Measurements from ENCODE around the gene LMAN1. TPM values are rescaled to one million over a fixed set of nuclear protein-coding genes. Genes with fewer than 3 reads are reported as not detected.

The LMAN1 gene
- total and polyA plus RNA-seq, 2 of the 13 experiments (the other 11 are each of a cell fraction or from before 2014, with no cell fraction given), result 127 to 131 TPM

DNA sequence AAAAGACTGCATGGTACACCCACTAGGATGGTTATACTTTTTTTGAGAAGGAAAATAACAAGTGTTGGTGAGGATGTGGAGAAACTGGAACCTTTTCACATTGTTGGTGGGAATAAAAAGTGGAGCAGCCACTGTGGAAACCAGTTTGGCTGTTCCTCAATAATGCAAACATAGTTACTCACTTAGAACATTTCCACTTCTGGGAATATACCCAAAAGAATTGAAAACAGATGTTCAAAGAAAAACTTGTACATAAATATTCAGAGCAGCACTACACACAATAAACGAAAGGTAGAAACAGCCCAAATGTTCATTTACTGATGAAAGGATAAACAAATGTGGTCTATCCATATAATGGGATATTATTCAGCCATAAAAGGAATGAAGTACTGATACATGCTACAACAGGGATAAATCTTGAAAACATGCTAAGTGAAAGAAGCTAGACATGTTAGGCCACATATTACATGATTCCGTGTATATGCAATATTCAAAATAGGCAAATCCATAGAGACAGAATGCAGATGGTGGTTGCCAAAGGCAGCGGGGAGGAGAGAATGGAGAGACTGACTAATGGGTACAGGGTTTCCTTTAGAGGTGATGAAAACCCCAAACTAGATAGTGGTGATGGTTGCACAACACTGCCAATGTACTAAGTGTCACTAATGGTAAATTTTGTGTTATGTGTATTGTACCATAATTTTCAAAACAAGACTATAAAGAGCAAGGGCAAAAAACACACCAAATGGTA, 20.9 kb upstream of the LMAN1 start (continued):
- no peak for TF ChIP-seq ZNF800 (CRISPR knock-in tag; IDR thresholded peaks at IDR 0.05)

DNA sequence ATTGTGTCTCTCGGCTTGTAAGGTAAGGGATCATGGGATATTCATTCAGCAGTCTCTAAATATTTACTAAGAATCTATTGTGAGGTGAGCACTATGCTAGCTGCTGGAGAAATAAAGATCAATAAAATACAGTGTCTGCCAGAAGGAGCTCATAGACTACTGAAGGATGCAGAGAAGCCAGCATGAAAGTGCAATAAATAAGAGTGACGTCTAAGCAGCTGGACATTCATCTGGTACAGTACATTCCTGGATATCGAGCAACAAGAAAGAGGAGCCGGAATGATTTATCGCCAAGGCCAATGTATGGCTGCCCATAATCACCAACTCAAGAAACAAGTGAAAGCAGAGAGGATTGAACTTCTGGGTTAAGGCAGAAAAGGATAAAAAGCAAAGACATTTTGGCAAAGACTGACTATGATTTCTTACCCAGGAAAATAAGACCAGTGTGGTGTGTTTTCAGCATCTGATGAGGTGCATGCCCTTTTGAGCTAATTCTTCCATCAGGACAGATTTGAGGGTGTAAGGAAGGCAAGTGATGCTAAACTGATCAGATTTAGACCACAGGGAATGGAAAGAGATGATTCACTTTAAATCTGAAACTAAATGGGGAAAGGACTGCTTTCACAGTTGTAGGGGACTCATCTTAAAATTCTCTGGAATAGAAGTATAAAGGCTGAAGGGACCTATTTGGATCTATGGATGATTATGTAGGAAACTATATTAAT, 18.7 kb upstream of the LMAN1 start:
- Histone ChIP-seq H3K79me2 (ENCODE audit: insufficient read depth, low read length) (no peaks in the 10 kb centered on the region), H2AFZ (ENCODE audit: low read length) (no peak overlapping the region), H3K27me3 (ENCODE audit: control insufficient read depth in 1 of 2, insufficient read depth in 2 of 2, low read length in 2 of 2) (peaks cover 0 to 6% of the 10 kb centered on the region in 2 experiments; a peak in 2 of 5 replicates), H3K4me2 (ENCODE audit: low read depth, low read length) (no peak overlapping the region), H3K36me3 (replicated peaks in 1 of 2; ENCODE audit: control insufficient read depth in 1 of 2, insufficient read depth in 2 of 2, low read length in 2 of 2) (no peaks in the 10 kb centered on the region), H3K9ac (ENCODE audit: insufficient read depth, low read depth, low read length) (no peak overlapping the region), H3K9me3 (ENCODE audit: low read length) (no peaks in the 10 kb centered on the region), H4K20me1 (ENCODE audit: insufficient read depth, low read length) (no peaks in the 10 kb centered on the region), H3K4me1 (ENCODE audit: insufficient read depth, low read length) (no peaks in the 10 kb centered on the region), H3K4me3 (replicated peaks in 1 of 3; ENCODE audit: insufficient read depth in 1 of 3, low read depth in 2 of 3, low read length in 3 of 3) (no peak overlapping the region), H3K27ac (ENCODE audit: extremely low read length, insufficient read depth, low read length) (no peak overlapping the region)
- WGBS (ENCODE audit: low lambda C conversion rate), result 42% methylated on average over 5 of the region's 5 CpGs
- no peak for ATAC-seq
- no peak for DNase-seq (ENCODE audit: low spot score)
- no TSS peak for BruUV-seq (replicated peaks)
- CTCF ChIA-PET (ENCODE audit: low intra/inter-chr PET ratio, low total read pairs), result no interaction called here
- POLR2A ChIA-PET, result no interaction called here
- TF ChIP-seq ZNF547 (CRISPR knock-in tag; IDR thresholded peaks at IDR 0.05), result no peak
- no peak for TF ChIP-seq KLF9 (CRISPR knock-in tag; IDR thresholded peaks at IDR 0.05; ENCODE audit: low read depth)
- TF ChIP-seq HOXA3 (CRISPR knock-in tag; IDR thresholded peaks at IDR 0.05), result no peak
- no peak for TF ChIP-seq ASH2L (IDR thresholded peaks at IDR 0.05; ENCODE audit: insufficient read length, low read depth, low read length)
- TF ChIP-seq BCL3 (CRISPR knock-in tag; IDR thresholded peaks at IDR 0.05), result no peak
- TF ChIP-seq ZNF329 (CRISPR knock-in tag; IDR thresholded peaks at IDR 0.05; ENCODE audit: low read depth), result no peak
- TF ChIP-seq ETV6 (CRISPR knock-in tag; conservative IDR thresholded peaks at IDR 0.05), result no peak
- no peak for TF ChIP-seq GLMP (CRISPR knock-in tag; IDR thresholded peaks at IDR 0.05; ENCODE audit: borderline replicate concordance)
- no peak for TF ChIP-seq HOXA5 (CRISPR knock-in tag; IDR thresholded peaks at IDR 0.05)
- no peak for TF ChIP-seq ZMYM3 (CRISPR knock-in tag; IDR thresholded peaks at IDR 0.05)
- FAIRE-seq, result no peak
- intact Hi-C loops (cut with micrococcal nuclease; ENCODE audit: unreplicated experiment) (no loop called here), in situ Hi-C loops (cut with HindIII; ENCODE audit: extremely low pct_ligation_motif_present, low pct_unique_long_range_greater_than_20kb) (no loop called here)
